HG03103 (cell line): ENCODE results near the gene CD226.
"Not testable (repeated sequence)": the region's sequence is repeated elsewhere in the genome, so short reads cannot be mapped to it uniquely, and the experiment has no call there.

Experiments used
- ATAC-seq: cut with Tn5 transposase; IDR thresholded peaks from one replicate; pipeline ENCODE4 v1.9.1; 2021; ENCODE audit warnings: low read depth; ENCODE audit not compliant: unreplicated experiment

CD226 gene

GRCh38 chr18:69834980-69835379 lies 112.7 kb downstream of the CD226 start:
- ATAC-seq = not testable (repeated sequence)

GRCh38 chr18:69830189-69830588 lies 117.5 kb downstream of the CD226 start:
- no peak for ATAC-seq

GRCh38 chr18:69820538-69820937 lies 127.1 kb downstream of the CD226 start:
- no peak for ATAC-seq

- ATAC-seq = no peak
Measured at GRCh38 chr18:69819460-69819859, 128.2 kb downstream of the CD226 start.

GRCh38 chr18:69817335-69817940 lies 130.2 kb downstream of the CD226 start:
- ATAC-seq = no peak

- no peak for ATAC-seq
Measured at GRCh38 chr18:69814861-69815385, 132.8 kb downstream of the CD226 start.

GRCh38 chr18:69813559-69813958 lies 134.1 kb downstream of the CD226 start:
- ATAC-seq = no peak

GRCh38 chr18:69808399-69808798 lies 139.3 kb downstream of the CD226 start:
- ATAC-seq = no peak

GRCh38 chr18:69804776-69805501 lies 142.7 kb downstream of the CD226 start:
- ATAC-seq = no peak
